ENCODE measurements around the gene MPL. TPM values are rescaled to one million over a fixed set of nuclear protein-coding genes. Genes with fewer than 3 reads are reported as not detected.

The MPL gene
- total RNA-seq, 6 donors from 2014 or later = 0.24 to 6.3 (median 0.74) TPM

DNA sequence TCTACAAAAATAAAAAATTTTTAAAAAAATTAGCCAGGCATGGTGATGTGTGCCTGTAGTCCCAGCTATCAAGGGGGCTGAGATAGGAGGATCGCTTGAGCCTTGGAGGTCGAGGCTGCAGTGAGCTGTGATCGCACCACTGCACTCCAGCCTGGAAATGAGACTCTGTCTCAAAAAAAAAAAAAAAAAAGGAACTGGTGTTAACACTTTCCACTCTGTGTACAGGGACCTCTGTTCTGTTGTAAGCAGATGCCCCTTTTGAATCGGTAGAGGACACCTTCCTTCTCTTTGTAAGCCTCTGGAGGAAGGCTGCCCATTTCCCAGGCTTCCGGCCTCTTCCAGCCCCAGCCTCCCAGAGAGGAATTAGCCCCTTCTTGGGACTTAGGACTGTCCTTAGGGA lies 44.9 kb upstream of the MPL start:
- Histone ChIP-seq H3K27ac (peak overlapping the region in 2 of 4 donors; percentile 3 to 58), H3K9me3 (no peaks in the 10 kb centered on the region), H3K36me3 (no peaks in the 10 kb centered on the region), H3K4me1 (peaks cover 12 to 46% (median 32%) of the 10 kb centered on the region in 4 donors), H3K4me3 (no peak overlapping the region), H3K27me3 (no peaks in the 10 kb centered on the region)
- ATAC-seq (ENCODE audit: low FRiP score in 2 of 2) (no peak), DNase-seq (no peak)
- no peak for TF ChIP-seq POLR2A (IDR thresholded peaks at IDR 0.05)
- no peak for TF ChIP-seq EP300 (IDR thresholded peaks at IDR 0.05)
- WGBS, 2 donors = 72 to 76% methylated on average over 5 of the region's 5 CpGs

DNA sequence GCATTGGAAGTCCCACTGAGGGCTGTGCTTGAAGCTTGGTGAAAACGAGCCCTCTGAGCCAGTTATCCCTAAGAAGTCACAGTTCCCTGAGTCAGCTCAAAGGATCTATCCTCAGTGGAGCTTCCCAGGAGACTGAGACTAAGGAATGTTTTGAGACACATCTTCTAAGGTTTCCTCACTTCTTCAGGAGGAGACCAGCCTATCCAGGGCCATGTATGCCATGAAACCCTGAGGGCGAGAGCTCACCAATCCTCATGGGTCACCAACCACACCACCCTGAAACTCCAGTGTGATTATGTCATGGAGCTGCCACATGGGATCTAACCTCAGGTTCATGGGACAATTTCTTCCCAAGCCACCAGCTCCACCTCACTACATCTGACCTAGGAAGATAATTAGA lies 44.4 kb upstream of the MPL start:
- Histone ChIP-seq H3K4me1 (peaks cover 12 to 46% (median 32%) of the 10 kb centered on the region in 4 donors), H3K36me3 (no peaks in the 10 kb centered on the region), H3K4me3 (no peak overlapping the region), H3K9me3 (no peaks in the 10 kb centered on the region), H3K27me3 (no peaks in the 10 kb centered on the region), H3K27ac (peak overlapping the region in 3 of 4 donors; percentile 3 to 58 (median 54))
- ATAC-seq (ENCODE audit: low FRiP score in 2 of 2) = no peak
- DNase-seq = no peak
- 90 to 94% methylated on average over 2 of the region's 2 CpGs for WGBS, 2 donors
- TF ChIP-seq, protein P1, sequence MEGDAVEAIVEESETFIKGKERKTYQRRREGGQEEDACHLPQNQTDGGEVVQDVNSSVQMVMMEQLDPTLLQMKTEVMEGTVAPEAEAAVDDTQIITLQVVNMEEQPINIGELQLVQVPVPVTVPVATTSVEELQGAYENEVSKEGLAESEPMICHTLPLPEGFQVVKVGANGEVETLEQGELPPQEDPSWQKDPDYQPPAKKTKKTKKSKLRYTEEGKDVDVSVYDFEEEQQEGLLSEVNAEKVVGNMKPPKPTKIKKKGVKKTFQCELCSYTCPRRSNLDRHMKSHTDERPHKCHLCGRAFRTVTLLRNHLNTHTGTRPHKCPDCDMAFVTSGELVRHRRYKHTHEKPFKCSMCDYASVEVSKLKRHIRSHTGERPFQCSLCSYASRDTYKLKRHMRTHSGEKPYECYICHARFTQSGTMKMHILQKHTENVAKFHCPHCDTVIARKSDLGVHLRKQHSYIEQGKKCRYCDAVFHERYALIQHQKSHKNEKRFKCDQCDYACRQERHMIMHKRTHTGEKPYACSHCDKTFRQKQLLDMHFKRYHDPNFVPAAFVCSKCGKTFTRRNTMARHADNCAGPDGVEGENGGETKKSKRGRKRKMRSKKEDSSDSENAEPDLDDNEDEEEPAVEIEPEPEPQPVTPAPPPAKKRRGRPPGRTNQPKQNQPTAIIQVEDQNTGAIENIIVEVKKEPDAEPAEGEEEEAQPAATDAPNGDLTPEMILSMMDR (IDR thresholded peaks at IDR 0.05) = no peak
- TF ChIP-seq EP300 (IDR thresholded peaks at IDR 0.05) = no peak
- no peak for TF ChIP-seq POLR2AphosphoS5 (IDR thresholded peaks at IDR 0.05)
- no peak for TF ChIP-seq POLR2A (IDR thresholded peaks at IDR 0.05)

DNA sequence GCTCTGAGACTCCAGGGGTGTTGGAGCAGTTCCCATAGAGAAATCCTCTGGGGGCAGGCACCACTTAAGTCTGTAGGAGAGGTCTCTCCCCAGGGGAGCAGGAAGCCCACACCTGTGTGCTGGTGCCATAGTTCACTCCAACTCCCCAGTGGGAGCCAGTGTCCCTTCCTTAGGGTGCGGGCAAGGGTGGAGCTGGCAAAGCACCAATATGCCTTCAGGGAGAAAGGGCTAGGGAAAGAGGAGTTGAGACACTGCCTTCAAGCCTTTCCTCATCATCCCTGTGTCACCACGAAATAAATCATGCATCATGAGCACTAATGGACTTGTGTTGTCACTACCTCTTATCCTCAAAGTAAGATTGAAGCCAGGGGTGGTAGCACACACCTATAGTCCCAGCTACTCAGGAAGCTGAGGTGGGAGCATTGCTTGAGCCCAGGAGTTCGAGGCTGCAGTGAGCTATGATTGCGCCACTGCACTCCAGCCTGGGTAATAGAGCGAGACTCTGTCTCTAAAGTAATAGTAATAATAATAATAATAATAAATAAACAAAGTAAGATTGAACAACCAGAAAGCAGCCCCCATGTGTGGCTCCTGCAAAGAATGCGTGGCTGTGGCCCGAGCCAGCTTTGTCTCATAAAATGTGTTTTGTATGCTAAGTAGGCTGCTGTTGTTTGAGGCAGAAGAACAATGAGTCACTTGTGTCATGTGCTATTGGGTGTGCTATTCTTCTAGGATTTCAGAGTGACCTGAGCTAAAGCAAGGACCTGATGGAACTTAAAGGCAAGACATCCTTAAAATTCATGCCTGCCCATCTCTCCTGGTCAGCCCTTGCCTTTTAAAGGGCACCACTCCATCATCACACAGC lies 43.5 kb upstream of the MPL start:
- Histone ChIP-seq H3K4me1 (peaks cover 12 to 48% (median 32%) of the 10 kb centered on the region in 4 donors), H3K36me3 (no peaks in the 10 kb centered on the region), H3K27me3 (no peaks in the 10 kb centered on the region), H3K27ac (peak overlapping the region in 3 of 4 donors; percentile 73 to 80 (median 73)), H3K9me3 (no peaks in the 10 kb centered on the region), H3K4me3 (no peak overlapping the region)
- 86% methylated on average over 6 to 7 of the region's 7 CpGs for WGBS, 2 donors
- no peak for ATAC-seq (ENCODE audit: low FRiP score in 2 of 2)
- TF ChIP-seq, protein P1 (IDR thresholded peaks at IDR 0.05) = no peak
- TF ChIP-seq POLR2AphosphoS5 (IDR thresholded peaks at IDR 0.05) = no peak
- no peak for TF ChIP-seq POLR2A (IDR thresholded peaks at IDR 0.05)
- TF ChIP-seq EP300 (IDR thresholded peaks at IDR 0.05) = no peak
- no peak for DNase-seq

DNA sequence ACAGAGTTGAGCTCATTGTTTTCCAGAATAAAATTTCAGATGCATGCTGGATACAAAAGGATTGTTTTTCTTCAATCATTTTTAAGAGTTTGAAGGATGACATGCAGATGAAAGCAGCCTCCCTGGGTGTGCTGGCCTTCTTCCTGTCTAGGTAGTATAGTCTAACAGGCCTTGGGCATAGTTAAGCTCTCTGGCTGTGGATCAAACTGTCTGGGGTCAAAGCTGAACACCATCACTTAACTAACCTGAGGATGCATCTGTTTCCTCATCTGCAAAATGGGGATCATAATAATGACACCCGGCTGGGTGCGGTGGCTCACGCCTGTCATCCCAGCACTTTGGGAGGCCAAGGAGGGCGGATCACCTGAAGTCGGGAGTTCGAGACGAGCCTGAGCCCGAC lies 42.9 kb upstream of the MPL start:
- TF ChIP-seq, protein P1 (IDR thresholded peaks at IDR 0.05) = no peak
- TF ChIP-seq POLR2A (IDR thresholded peaks at IDR 0.05) = no peak
- no peak for TF ChIP-seq POLR2AphosphoS5 (IDR thresholded peaks at IDR 0.05)
- TF ChIP-seq EP300 (IDR thresholded peaks at IDR 0.05) = no peak
- no peak for ATAC-seq (ENCODE audit: low FRiP score in 2 of 2)
- WGBS, 2 donors = 79 to 80% methylated on average over 8 of the region's 8 CpGs

DNA sequence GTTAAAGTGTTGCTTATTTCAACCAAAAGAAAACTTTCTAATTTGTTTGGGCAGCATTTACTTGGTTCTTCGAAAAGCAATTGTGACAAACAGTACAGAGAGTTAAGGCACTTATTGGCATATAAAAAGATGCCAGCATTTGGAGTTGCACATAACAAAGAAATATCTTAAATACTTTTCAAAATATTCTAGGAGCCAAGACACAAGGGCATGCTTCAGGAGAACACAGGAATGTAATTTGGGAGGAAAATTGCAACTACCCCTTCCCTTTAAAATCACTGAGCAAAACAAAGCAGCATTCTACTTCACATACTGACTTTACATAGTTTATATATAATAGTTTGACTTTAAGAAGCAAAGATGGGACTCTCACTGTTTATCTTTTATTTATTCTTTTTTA lies 41.4 kb upstream of the MPL start:
- no peak overlapping the region for H3K4me3 ChIP-seq
- H3K9me3 ChIP-seq = no peaks in the 10 kb centered on the region
- no peaks in the 10 kb centered on the region for H3K27me3 ChIP-seq
- 22 to 48% methylated on average over 1 of the region's 1 CpG for WGBS, 2 donors
- DNase-seq = no peak
- peak overlapping the region in 3 of 4 donors; percentile 73 to 80 (median 73) for H3K27ac ChIP-seq
- ATAC-seq (ENCODE audit: low FRiP score in 2 of 2) = no peak
- no peak for TF ChIP-seq POLR2AphosphoS5 (IDR thresholded peaks at IDR 0.05)
- peaks cover 17 to 59% (median 37%) of the 10 kb centered on the region in 4 donors for H3K4me1 ChIP-seq
- no peaks in the 10 kb centered on the region for H3K36me3 ChIP-seq

More for the DNA sequence above, 42.9 kb upstream of the MPL start:
- Histone ChIP-seq H3K27ac (peak overlapping the region; percentile 45 to 80 (median 73)), H3K36me3 (no peaks in the 10 kb centered on the region), H3K4me1 (peaks cover 14 to 54% (median 35%) of the 10 kb centered on the region in 4 donors), H3K9me3 (no peaks in the 10 kb centered on the region), H3K4me3 (no peak overlapping the region), H3K27me3 (no peaks in the 10 kb centered on the region)
- no peak for DNase-seq

Data from upper lobe of left lung (tissue), 6 donors.